Measurements from ENCODE around the gene PDGFC.

PDGFC gene

DNA sequence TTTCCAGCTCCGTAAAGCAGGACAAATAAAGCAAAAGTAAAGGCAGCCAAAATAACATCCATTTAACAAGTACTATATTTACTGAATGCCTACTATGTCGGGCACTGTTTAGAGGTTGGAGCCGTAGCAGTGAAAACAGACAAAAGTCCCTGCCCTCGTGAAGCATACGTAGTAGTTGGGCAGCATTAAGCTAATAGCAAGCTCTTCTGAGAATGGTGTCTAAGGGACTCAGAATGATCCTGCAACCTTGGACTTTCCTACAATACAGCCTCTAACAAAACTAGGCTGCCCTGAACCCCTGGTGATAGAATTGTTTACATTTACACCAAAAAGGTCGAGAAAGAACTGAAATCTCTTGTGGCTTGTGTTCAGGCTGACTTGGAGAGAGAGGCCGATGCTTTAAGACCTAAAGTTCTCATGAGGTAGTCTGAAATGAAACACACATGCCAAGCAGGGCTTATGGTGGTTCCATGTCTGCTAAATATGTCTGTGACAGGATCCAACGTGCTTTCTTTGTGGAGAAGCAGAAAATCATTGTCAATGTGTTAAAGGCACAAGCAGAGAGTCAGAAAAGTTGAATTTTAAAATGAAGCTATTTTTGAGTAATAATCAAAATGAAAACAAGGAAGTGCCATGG is 898 bp upstream of the PDGFC start:
- DNase-seq = no peak

GRCh38 chr4:156971165-156971675 is 379 bp downstream of the PDGFC start:
- DNase-seq = peak in 1 of 2 experiments; percentile 52

DNA sequence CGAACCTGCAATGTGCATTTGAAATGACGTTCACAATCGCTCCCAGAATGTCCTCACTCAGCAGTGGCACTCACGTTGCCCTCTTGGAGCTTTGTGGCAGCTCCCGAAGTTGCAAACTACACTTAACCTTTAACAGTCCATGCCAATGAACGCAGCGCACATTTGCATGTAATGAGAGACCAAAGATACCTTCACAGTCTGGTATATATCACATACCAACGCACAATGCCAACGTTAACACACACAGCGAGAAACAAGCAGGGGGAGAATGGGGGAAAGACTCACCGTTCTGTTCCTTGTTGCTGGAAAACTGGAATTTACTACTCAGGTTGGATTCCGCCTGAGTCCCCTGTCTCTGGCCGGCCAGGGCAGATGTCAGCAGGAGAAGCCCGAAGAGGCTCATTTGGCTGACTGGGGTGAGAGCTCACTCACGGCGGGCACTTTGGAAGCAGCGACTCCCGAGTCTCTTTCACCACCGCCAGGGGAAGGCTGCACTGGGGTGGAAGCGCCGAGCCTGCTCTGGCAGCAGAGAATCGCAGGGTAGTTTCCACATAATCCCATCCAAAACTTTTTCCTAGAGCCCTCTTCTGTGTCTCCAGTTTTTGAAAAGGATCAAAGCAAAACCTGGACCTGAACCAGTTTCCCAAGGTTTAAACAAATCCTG is 966 bp downstream of the PDGFC start:
- peak; percentile 5 to 56 for DNase-seq

- peak in 1 of 2 experiments; percentile 8 for DNase-seq
Measured at GRCh38 chr4:156969911-156970310, 1.7 kb downstream of the PDGFC start.

GRCh38 chr4:156969101-156969500 is 2.5 kb downstream of the PDGFC start:
- no peak for DNase-seq

DNA sequence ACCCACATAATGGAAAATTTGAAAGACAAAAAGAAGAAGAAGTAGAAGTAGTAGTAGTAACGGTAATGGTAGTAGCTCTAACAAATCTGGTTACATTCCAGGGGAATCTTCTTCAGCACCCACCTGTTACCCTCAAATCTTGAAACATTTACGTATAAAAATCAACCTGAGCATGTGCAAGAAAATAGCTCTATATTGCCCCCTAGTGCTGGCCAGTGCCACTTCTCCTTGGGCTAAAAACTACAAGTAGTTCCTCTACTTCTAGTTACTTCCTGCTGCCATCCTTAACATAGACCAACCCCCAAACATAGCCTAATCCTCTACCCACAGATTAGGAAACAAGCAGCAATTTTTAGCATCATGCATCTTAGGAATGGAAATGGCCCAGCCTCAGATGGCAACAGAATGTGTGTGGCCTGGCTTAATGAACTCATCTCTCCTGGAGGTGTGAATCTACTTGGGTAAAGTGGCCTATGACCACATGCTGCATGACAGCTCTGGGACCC is 3.1 kb downstream of the PDGFC start:
- peak; percentile 17 to 63 for DNase-seq

DNA sequence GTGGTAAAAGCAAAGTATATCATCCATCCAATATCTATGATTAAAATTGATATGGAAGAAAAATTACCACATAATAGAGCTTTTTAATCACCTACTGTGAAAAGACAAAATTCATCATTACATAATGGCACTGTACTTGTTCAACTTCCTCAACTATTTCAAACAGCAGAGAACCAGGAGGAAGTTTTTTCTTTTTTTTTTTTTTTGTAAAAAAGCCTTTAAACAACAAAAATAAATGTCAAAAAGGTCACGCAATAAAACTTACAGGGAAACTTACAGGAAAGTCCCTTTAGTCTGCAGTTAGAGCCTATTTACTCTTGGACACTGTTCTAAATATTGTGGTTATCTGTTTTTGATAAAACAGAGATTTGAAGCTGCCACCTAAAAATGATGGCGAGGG is 4.8 kb downstream of the PDGFC start:
- no peak for DNase-seq

GRCh38 chr4:156963419-156963818 is 8.2 kb downstream of the PDGFC start:
- no peak for DNase-seq

GRCh38 chr4:156962528-156962974 is 9.0 kb downstream of the PDGFC start:
- DNase-seq = no peak

DNA sequence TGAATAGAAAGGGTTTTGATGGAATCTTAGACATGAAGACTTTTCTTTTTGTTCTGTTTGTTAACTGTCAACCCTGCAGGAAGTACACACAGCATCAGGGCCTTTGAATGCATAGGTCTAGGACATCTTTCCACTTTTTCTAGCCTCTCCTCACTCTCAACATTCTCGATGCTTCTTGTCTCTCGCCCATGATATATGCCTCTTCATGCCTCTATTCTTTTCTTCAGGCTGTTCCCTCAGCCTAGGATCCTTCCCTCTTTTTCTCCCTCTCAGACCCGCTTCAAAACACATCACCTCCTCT is 9.6 kb downstream of the PDGFC start:
- no peak for DNase-seq

GRCh38 chr4:156961196-156962057 is 10.2 kb downstream of the PDGFC start:
- no peak for DNase-seq

GRCh38 chr4:156959298-156959702 is 12.3 kb downstream of the PDGFC start:
- no peak for DNase-seq

DNA sequence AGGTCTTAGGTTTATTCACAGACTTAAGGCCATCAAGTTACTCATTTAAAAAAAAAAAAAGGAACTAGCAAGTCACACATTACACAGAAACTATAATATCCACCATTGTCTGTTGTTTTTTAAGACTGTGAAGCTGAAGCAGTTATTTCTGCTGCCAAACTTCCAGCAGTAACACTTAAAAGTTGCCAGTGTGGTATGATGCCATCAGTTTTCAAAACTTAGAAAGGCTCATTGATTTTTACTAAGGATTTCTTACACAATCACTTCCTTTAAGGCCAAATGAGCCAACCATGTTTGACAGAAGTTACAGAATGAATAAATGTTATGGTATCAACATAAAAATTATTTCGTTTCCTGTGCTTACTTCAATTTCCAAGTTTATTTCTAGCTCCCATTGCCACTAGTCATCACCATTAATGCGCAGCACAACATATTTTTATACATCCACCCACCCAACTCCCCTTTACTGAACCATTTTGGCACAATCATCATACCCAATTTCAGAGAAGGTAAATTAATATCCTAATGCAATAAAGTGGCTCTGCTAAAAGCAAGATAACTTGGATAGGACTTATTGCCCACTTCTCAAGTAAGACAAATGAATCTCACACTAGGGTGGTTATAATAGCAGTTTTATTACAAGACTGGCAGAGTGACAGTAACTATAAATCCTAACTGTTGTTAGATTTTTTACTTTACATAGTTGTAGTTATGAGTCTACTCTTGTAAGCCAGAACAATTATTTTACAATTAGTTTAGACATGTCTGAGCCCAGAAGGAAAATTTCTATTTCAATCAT is 13.1 kb downstream of the PDGFC start:
- DNase-seq = no peak

DNA sequence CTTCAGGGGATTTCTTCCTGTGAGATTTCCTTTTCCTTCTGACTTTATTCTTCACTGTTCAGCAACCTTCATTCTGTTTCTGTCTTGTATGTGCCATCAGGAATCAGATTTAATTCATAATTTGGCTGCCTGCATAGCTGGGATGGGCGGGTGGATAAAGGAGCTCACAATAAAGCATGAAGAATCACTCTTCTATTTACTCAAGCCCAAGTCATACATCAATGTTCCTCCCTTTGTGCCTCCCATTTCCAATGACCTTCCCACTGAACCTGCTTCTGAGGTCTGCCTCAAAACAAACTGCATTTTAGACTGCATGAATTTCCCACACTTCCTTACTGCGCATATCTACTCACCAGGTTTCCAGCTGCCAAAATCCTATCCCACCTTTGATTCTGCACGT is 14.0 kb downstream of the PDGFC start:
- no peak for DNase-seq

GRCh38 chr4:156956826-156957368 is 14.7 kb downstream of the PDGFC start:
- no peak for DNase-seq

DNA sequence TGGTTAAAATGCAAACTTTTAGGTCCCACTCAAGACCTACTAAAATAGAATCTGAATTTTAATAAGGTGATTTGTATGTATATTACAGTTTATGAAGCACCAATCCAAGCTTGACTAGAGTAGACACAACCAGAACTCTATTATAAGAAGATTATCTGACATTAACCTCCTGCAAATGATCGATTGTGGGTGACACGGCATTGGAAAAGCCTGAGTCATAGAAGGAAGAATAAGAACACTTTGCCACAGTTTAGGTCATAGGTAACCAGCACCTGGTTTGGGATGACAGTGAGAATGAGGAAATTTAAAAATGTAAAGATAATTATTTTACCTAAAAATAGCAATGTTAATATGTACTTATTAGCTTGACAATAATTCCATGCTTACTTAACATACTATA is 15.2 kb downstream of the PDGFC start:
- DNase-seq = no peak

- DNase-seq = no peak
Measured at GRCh38 chr4:156954587-156954986, 17.0 kb downstream of the PDGFC start.

DNA sequence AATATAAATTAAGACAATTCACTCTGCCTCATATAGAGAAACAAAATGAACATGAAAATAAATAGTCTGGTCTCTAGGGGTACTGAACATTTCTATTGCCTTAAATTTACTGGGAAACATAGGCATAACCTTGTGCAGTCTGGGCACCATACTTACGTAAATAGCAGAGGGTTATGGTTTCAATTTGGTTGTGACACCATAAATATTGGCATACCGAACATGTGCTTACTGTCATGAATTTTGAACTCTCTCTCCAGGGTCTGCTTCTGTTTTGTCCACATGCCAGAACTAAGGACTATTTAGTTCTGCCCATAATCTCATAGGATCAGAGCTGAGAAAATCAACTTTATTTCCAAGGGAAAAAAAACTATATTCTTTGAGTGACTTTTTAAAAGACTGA is 17.6 kb downstream of the PDGFC start:
- no peak for DNase-seq

DNA sequence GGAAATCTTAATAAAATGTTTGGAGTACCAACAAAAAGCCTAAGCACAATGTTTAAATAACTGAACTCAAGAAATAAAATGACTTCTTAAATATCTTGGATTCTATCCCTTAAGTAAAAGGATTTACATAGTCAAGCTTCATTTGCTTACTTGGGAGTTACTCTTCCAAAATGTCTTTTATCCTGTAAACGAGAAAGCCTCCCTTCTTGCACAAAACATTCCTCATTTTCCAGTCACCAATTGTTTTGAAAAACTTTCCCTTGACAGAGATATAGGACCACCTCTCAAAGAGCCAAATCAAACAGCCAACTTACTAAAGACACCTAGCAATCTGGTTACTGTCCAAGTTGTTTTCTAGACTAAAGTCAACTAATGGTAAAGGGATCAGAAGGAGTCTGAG is 18.6 kb downstream of the PDGFC start:
- no peak for DNase-seq

DNA sequence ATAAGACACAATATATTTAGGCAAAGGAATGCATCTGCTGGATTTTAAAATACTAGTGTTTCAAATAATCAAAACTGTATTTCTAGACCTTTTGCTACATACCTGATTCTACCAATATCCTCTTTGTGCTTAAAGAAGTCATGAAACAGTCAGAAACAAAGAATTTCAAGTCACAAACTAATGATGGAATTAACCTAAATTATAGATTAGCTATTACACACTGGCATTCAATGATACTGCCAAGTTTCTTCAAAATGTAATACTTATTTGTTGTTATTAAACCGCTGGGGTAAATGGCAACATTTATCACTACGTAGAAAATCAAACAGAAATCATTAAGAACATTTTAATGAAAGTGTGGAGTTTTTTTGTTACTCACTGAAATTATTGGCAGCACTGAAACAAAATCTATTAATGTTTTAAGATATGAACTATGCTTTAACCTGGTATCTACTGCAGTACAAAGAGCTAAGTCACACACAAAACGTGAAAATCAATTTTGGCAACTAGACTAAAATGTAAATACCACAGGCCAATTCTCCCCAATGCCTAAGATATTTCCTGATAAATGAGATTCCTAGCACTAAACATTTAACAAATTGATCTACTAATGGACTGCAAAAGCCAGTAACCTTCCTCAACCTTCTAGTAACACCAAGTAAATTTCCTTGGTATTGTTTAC is 19.4 kb downstream of the PDGFC start:
- no peak for DNase-seq

- DNase-seq = no peak
Measured at GRCh38 chr4:156950948-156951347, 20.7 kb downstream of the PDGFC start.

DNA sequence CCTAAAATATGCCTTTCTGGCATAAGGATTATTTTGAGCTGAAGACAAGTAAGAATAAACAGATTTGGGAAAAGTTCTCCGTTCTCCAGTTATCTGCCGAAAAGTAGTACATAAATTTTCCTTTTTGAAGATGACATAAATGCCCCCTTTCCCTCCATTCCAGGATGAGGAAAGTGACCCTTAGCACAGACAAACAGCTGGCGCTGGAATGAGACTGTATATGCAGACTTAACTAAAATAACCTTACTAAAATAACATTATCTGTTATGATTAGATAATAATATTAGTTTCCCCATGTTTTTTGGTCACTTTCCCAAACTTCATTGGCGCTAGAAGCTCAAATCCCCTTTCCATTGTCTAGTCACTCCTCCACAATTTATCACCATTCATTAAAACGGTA is 21.5 kb downstream of the PDGFC start:
- DNase-seq = no peak
